ENCODE results near the gene EYS. TPM values are rescaled to one million over a fixed set of nuclear protein-coding genes. Genes with fewer than 3 reads are reported as not detected.

EYS gene
- polyA plus RNA-seq, 10 donors, result 0.24 to 1.1 (median 0.47) TPM

DNA sequence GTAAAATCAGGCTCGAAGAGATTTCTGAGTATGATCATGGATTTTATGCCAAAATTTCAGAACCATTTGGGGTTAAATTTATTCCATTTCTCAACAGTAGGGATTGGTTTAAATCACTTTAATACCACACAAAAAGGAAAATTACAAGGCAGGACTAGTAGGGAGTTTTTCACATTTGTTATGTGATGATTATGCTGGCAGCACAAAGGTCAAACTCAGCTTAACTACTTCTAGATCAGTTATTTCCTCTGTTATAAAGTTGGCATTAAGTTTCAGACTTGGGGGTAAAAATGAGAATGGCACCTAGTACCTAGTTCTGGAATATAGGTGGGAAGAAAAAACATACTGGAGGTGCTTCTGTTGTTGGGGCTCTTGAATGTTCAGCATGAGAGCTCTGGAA lies 2031.9 kb downstream of the EYS start:
- DNase-seq, result no peak

- no peak for DNase-seq
Observed at GRCh38 chr6:63674635-63675034, 2032.4 kb downstream of the EYS start.

DNA sequence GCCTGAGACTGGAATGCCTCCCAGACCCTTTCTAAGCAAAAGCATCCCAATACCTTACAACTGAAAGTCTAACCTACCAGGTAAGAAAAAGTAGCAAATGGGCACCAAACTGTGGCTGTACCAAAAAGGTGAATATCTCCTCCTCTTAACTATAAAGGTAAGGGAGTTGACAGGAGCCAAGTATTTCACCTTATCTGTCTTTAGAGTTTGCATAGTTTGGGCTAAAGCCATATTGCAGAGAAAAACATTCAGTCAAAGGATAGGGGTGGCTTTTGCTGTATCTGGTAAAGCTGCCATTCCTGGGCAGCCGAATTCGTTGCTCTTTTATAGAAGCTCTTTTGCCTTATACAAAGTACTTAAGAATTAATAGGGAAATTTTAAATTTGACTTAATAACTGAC lies 2033.3 kb downstream of the EYS start:
- DNase-seq, result no peak

- DNase-seq, result no peak
Observed at GRCh38 chr6:63672582-63673129, 2034.4 kb downstream of the EYS start.

DNA sequence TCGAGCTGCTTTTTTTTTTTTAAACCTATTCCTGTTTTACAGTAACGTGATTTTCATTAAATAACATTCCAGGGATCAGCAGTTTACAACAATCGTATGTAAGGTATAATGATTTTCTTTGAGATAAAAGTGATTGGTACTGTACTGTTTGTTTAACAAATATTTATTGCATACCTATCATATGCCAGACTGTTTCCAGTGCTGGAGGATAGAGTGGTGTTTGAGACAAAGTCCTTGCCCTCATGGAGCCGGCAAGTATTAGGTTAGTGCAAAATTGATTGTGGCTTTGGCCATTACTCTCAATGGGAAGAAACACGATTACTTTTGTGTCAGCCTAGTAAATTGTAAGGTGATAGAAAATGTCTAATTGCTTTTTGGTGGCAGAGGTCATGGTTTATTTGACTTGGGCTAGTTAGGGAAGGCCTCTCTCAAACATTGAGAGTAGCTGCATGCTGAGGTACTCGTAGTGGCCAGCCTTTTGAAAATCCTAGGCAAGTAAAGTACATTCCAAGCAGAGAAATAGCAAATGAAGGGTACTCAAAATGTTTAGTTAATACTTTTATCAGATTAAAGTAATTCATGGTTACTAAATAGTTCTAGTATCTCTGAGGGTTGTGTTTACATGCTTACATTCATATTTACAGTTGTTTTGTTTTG lies 2035.8 kb downstream of the EYS start:
- no peak for DNase-seq
